ENCODE measurements around the gene C12orf42.

Gene C12orf42

GRCh38 chr12:103310546-103311270 is 185.1 kb downstream of the C12orf42 start:
- no peaks in the 10 kb centered on the region for H3K4me1 ChIP-seq (ENCODE audit: insufficient read depth, low read length)
- H3K36me3 ChIP-seq (ENCODE audit: insufficient read depth, low read length) = no peaks in the 10 kb centered on the region
- no peak for TF ChIP-seq CTCF (IDR thresholded peaks at IDR 0.05; ENCODE audit: borderline replicate concordance, extremely low read depth, low read length, poor library complexity, severe bottlenecking)
- no peak for TF ChIP-seq EZH2 (IDR thresholded peaks at IDR 0.05; ENCODE audit: borderline replicate concordance, low read depth, low read length, severe bottlenecking)
- no peak overlapping the region for H3K9ac ChIP-seq (ENCODE audit: low read depth, low read length)
- H3K27ac ChIP-seq (ENCODE audit: low read length) = no peak overlapping the region
- H3K4me2 ChIP-seq (ENCODE audit: insufficient read depth, low read length) = no peak overlapping the region
- ATAC-seq (ENCODE audit: insufficient read depth, low read depth) (no peak), DNase-seq (no peak)
- no peaks in the 10 kb centered on the region for H4K20me1 ChIP-seq (ENCODE audit: insufficient read depth, low read length)
- no peak overlapping the region for H2AFZ ChIP-seq (ENCODE audit: low read depth, low read length)
- no peaks in the 10 kb centered on the region for H3K27me3 ChIP-seq (ENCODE audit: insufficient read depth, low read length, poor library complexity)
- H3K79me2 ChIP-seq (ENCODE audit: insufficient read depth, low read length) = no peaks in the 10 kb centered on the region
- H3K4me3 ChIP-seq (ENCODE audit: low read depth in 1 of 2, low read length in 2 of 2) = no peak overlapping the region
- H3K9me3 ChIP-seq (ENCODE audit: insufficient read depth, low read length, severe bottlenecking) = no peaks in the 10 kb centered on the region

- ATAC-seq (ENCODE audit: insufficient read depth, low read depth) (no peak), DNase-seq (no peak)
- no peak overlapping the region for H2AFZ ChIP-seq (ENCODE audit: low read depth, low read length)
- H3K9ac ChIP-seq (ENCODE audit: low read depth, low read length) = no peak overlapping the region
- H3K79me2 ChIP-seq (ENCODE audit: insufficient read depth, low read length) = no peaks in the 10 kb centered on the region
- no peaks in the 10 kb centered on the region for H3K9me3 ChIP-seq (ENCODE audit: insufficient read depth, low read length, severe bottlenecking)
- H3K4me1 ChIP-seq (ENCODE audit: insufficient read depth, low read length) = no peaks in the 10 kb centered on the region
- H3K36me3 ChIP-seq (ENCODE audit: insufficient read depth, low read length) = no peaks in the 10 kb centered on the region
- H3K27ac ChIP-seq (ENCODE audit: low read length) = no peak overlapping the region
- H4K20me1 ChIP-seq (ENCODE audit: insufficient read depth, low read length) = no peaks in the 10 kb centered on the region
- H3K4me2 ChIP-seq (ENCODE audit: insufficient read depth, low read length) = no peak overlapping the region
- no peak for TF ChIP-seq EZH2 (IDR thresholded peaks at IDR 0.05; ENCODE audit: borderline replicate concordance, low read depth, low read length, severe bottlenecking)
- no peak for TF ChIP-seq CTCF (IDR thresholded peaks at IDR 0.05; ENCODE audit: borderline replicate concordance, extremely low read depth, low read length, poor library complexity, severe bottlenecking)
- H3K4me3 ChIP-seq (ENCODE audit: low read depth in 1 of 2, low read length in 2 of 2) = no peak overlapping the region
- no peaks in the 10 kb centered on the region for H3K27me3 ChIP-seq (ENCODE audit: insufficient read depth, low read length, poor library complexity)
Observed at GRCh38 chr12:103308396-103308795, 187.4 kb downstream of the C12orf42 start.

- H2AFZ ChIP-seq (ENCODE audit: low read depth, low read length) = no peak overlapping the region
- ATAC-seq (ENCODE audit: insufficient read depth, low read depth) = no peak
- no peaks in the 10 kb centered on the region for H4K20me1 ChIP-seq (ENCODE audit: insufficient read depth, low read length)
- DNase-seq = no peak
- H3K27me3 ChIP-seq (ENCODE audit: insufficient read depth, low read length, poor library complexity) = no peaks in the 10 kb centered on the region
- no peaks in the 10 kb centered on the region for H3K4me1 ChIP-seq (ENCODE audit: insufficient read depth, low read length)
- H3K27ac ChIP-seq (ENCODE audit: low read length) = no peak overlapping the region
- no peak overlapping the region for H3K4me3 ChIP-seq (ENCODE audit: low read depth in 1 of 2, low read length in 2 of 2)
- H3K9ac ChIP-seq (ENCODE audit: low read depth, low read length) = no peak overlapping the region
- no peaks in the 10 kb centered on the region for H3K36me3 ChIP-seq (ENCODE audit: insufficient read depth, low read length)
- no peaks in the 10 kb centered on the region for H3K9me3 ChIP-seq (ENCODE audit: insufficient read depth, low read length, severe bottlenecking)
- no peaks in the 10 kb centered on the region for H3K79me2 ChIP-seq (ENCODE audit: insufficient read depth, low read length)
- TF ChIP-seq CTCF (IDR thresholded peaks at IDR 0.05; ENCODE audit: borderline replicate concordance, extremely low read depth, low read length, poor library complexity, severe bottlenecking) (no peak), EZH2 (IDR thresholded peaks at IDR 0.05; ENCODE audit: borderline replicate concordance, low read depth, low read length, severe bottlenecking) (no peak)
- no peak overlapping the region for H3K4me2 ChIP-seq (ENCODE audit: insufficient read depth, low read length)
Observed at GRCh38 chr12:103303484-103303883, 192.3 kb downstream of the C12orf42 start.
